NCI-H1694 (cell line): ENCODE results near the gene TTC36.
"Not testable (repeated sequence)": the region's sequence is repeated elsewhere in the genome, so short reads cannot be mapped to it uniquely, and the experiment has no call there.

Source experiments
- DNase-seq: peaks from one replicate; lab custom pipeline; 2025; lab: John Stamatoyannopoulos, UW

TTC36 gene, protein sequence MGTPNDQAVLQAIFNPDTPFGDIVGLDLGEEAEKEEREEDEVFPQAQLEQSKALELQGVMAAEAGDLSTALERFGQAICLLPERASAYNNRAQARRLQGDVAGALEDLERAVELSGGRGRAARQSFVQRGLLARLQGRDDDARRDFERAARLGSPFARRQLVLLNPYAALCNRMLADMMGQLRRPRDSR

DNA sequence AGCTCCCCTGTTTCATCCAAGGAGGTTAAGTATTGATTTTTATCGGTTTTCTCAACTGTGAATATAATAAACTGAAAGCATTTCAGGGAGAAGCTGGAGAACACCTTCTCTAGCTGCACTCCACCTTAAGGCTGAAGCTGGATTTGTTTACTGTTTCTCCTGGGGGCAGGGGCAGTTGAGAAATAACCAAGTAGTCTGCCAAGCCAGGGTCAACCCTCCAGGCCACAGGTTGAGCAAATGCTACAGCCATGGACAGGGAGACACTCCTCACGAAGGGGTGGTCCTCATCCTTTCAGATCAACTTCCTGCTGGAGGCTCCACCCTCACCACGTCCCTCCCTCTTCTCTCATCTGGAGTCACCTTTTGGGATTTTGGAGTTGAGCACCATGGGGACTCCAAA lies at the start of gene TTC36:
Gene TTC36, plus strand, starts transcription at position 366 of the 400 bp plus-strand sequence. Its CDS starts 21 bp downstream, at position 387.
- DNase-seq = no peak

DNA sequence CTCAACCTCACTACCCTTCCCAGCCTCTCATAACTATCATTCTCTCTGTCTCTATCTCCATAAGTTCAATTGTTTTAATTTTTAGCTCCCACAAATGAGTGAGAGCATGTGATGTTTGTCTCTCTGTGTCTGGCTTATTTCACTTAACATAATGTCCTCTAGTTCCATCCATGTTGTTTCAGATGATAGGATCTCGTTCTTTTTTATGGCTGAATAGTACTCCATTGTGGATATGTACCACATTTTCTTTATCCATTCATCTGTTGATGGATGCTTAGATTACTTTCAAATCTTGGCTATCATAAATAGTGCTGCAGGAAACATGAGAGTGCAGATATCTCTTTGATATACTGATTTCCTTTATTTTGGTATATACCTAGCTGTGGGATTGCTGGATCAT lies 46.0 kb upstream of the TTC36 start:
- not testable (repeated sequence) for DNase-seq

GRCh38 chr11:118484405-118484804 lies 42.9 kb upstream of the TTC36 start:
- no peak for DNase-seq

- DNase-seq = no peak
Measured at GRCh38 chr11:118485273-118485672, 42.0 kb upstream of the TTC36 start.

GRCh38 chr11:118488480-118489109 lies 38.7 kb upstream of the TTC36 start:
- DNase-seq = peak; percentile 12

DNA sequence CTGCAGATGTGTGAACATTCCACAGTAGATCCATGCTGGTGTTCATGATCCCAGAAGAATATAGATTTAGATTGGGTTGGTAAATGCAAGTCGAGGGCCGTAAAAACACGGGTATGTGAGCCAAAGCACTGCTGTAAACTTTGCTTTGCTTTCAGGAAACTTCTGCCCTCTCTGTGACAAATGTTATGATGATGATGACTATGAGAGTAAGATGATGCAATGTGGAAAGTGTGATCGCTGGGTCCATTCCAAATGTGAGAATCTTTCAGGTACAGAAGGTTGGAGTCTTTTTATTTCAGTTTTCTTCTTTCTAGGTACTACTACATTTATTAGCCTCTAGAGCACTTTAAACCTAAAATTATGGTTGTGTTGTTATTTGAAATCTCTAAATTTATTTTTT lies 36.2 kb upstream of the TTC36 start:
- no peak for DNase-seq

DNA sequence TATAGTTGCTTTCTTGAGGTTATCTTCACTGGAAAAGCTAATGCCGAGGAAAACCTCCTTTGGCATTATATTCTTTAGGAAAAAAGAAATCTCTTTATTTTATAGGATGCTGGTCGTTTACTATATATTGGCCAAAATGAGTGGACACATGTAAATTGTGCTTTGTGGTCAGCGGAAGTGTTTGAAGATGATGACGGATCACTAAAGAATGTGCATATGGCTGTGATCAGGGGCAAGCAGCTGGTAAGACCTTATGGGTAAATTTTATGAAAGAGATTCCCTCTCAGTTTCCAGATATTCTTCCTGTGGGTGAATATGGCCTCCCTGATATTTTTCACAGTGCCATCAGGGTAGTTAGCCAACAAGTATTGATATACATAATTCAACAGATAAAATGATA lies 29.4 kb upstream of the TTC36 start:
- DNase-seq = no peak

- no peak for DNase-seq
Measured at GRCh38 chr11:118503216-118503615, 24.1 kb upstream of the TTC36 start.

- DNase-seq = no peak
Measured at GRCh38 chr11:118511601-118512000, 15.7 kb upstream of the TTC36 start.

DNA sequence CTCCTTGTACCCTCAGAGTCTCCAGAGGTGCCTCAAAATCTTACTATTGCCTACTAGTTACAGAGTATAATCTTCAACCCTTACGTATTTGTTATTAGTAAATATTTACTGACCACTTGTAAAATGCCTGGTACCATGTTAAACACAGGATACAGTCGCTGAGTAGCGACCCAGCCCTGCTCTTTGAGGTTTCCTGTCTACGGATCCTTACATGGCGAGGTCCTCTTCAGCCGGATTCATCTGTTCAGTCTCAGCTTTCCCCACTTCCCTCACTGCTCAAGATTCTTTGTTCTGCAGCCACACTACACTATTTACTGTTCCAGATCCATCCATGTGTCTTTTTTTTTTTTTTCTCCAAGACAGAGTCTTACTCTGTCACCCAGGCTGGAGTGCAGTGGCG lies 13.2 kb upstream of the TTC36 start:
- DNase-seq = no peak

DNA sequence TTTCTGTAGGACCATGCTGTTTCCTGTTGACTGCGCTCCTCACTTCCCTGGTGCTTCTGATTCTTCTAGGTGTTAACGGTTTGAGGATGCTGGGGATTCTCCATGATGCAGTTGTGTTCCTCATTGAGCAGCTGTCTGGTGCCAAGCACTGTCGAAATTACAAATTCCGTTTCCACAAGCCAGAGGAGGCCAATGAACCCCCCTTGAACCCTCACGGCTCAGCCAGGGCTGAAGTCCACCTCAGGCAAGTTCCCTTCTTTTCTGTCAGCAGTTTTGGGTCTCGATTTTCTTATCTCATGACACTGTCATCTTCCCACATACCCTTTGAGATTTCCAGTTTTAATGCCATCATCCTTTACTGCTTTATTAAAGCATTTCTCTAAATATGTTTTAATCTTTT lies 7.7 kb upstream of the TTC36 start:
- no peak for DNase-seq

- no peak for DNase-seq
Measured at GRCh38 chr11:118521892-118522311, 5.4 kb upstream of the TTC36 start.

DNA sequence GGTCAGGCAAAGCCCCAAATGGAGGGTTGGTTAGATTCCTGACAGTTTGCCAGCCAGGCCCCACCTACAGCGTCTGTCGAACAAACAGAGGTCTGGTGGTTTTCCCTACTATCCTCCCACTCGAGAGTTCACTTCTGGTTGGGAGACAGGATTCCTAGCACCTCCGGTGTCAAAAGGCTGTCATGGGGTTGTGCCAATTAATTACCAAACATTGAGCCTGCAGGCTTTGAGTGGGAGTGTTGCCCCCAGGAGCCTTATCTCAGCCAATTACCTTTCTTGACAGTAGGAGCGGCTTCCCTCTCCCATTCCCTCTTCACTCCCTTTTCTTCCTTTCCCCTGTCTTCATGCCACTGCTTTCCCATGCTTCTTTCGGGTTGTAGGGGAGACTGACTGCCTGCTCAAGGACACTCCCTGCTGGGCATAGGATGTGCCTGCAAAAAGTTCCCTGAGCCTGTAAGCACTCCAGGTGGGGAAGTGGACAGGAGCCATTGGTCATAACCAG lies 4.7 kb upstream of the TTC36 start:
- DNase-seq = no peak

GRCh38 chr11:118524356-118524755 lies 2.9 kb upstream of the TTC36 start:
- no peak for DNase-seq

DNA sequence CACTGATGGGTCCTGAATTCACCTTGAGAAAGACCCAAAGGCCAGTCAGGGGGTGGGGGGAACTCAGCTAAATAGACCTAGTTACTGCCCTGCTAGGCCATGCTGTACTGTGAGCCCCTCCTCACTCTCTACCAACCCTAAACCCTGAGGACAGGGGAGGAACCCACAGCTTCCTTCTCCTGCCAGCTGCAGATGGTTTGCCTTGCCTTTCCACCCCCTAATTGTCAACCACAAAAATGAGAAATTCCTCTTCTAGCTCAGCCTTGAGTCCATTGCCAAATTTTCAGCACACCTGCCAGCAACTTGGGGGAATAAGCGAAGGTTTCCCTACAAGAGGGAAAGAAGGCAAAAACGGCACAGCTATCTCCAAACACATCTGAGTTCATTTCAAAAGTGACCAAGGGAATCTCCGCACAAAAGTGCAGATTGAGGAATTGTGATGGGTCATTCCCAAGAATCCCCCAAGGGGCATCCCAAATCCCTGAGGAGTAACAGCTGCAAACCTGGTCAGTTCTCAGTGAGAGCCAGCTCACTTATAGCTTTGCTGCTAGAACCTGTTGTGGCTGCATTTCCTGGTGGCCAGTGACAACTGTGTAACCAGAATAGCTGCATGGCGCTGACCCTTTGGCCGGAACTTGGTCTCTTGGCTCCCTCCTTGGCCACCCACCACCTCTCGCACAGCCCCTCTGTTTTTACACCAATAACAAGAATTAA lies 2.4 kb upstream of the TTC36 start:
- no peak for DNase-seq

- no peak for DNase-seq
Measured at GRCh38 chr11:118526688-118527087, 586 bp upstream of the TTC36 start.

GRCh38 chr11:118528511-118528910 lies 1.2 kb downstream of the TTC36 start:
- no peak for DNase-seq

- DNase-seq = no peak
Measured at GRCh38 chr11:118529584-118530175, 2.4 kb downstream of the TTC36 start.

DNA sequence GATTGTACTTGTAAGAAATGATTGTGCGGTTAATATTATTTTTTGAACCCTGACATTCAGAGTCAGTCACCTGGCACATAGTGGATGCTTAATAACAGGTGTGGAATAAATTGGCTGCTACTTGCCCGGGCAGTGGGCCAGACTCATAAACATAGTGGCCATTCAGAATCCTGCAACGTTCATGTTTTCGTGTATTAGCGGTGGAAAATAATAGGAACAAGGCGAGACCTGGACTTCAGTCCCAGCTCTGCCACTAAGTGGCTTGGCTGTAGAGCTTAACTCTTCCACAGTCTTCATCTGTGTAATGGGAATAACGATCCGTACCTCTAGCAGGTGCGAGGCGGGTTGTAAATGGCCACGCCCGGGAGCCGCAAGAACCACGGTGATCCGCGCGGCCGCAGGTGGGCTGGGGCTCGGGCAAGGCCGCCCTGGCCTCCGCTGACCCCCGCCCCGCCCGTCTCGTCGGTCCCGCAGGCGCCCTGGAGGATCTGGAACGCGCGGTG lies 3.0 kb downstream of the TTC36 start:
- DNase-seq = no peak

- no peak for DNase-seq
Measured at GRCh38 chr11:118530683-118531596, 3.7 kb downstream of the TTC36 start, which contains the start of gene TMEM25. Gene TMEM25 (plus strand): TSS chr11:118531192. CDS start chr11:118531802, 610 bp downstream.

GRCh38 chr11:118531597-118532084 lies 4.4 kb downstream of the TTC36 start:
- DNase-seq = no peak
